Measurements from ENCODE around the gene MRM1. TPM values are rescaled to one million over a fixed set of nuclear protein-coding genes. Genes with fewer than 3 reads are reported as not detected.

Gene MRM1
- total RNA-seq, 3 donors from 2014 or later (not counting 1 experiment from before 2014, with no cell fraction given), result 1.3 to 2.8 (median 1.7) TPM

DNA sequence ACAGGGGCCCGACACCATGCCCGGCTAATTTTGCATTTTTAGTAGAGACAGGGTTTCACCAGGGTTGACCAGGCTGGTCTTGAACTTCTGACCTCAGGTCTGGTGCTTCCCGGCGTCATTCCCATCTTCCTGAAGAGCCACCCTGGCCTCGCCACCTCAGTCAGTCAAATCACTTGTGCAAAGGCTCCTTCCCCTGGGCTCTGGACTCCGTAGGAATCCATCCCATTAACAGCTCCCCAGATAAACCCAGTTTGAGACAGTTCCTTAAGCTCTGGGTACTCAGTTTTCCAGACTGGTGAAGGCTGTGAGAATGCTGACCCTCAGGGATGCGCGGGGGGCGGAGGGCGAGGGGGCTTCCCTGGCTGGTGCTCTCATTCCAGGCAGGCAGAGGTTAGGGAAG, 39.5 kb downstream of the MRM1 start:
- Mint-ChIP-seq H3K27ac (no peak overlapping the region), H3K4me3 (no peak overlapping the region), H3K36me3 (no peaks in the 10 kb centered on the region), H3K4me1 (peaks cover 18 to 26% of the 10 kb centered on the region in 2 donors), H3K9me3 (no peaks in the 10 kb centered on the region), H3K27me3 (ENCODE audit: low read depth in 2 of 2) (peaks cover 63 to 66% of the 10 kb centered on the region in 2 donors)
- Histone ChIP-seq H3K27ac (ENCODE audit: low read length) (no peak overlapping the region), H3K36me3 (ENCODE audit: control insufficient read depth, insufficient read depth, low read length) (no peaks in the 10 kb centered on the region), H3K9me3 (ENCODE audit: control insufficient read depth, insufficient read depth, low read length) (no peaks in the 10 kb centered on the region), H3K27me3 (ENCODE audit: control insufficient read depth, insufficient read depth, low read length) (peaks cover 31% of the 10 kb centered on the region), H3K4me1 (ENCODE audit: control insufficient read depth, insufficient read depth, low read length) (peaks cover 18% of the 10 kb centered on the region), H3K4me3 (ENCODE audit: low read length) (no peak overlapping the region)
- DNase-seq (no peak), ATAC-seq (no peak)
- TF ChIP-seq, protein P1, sequence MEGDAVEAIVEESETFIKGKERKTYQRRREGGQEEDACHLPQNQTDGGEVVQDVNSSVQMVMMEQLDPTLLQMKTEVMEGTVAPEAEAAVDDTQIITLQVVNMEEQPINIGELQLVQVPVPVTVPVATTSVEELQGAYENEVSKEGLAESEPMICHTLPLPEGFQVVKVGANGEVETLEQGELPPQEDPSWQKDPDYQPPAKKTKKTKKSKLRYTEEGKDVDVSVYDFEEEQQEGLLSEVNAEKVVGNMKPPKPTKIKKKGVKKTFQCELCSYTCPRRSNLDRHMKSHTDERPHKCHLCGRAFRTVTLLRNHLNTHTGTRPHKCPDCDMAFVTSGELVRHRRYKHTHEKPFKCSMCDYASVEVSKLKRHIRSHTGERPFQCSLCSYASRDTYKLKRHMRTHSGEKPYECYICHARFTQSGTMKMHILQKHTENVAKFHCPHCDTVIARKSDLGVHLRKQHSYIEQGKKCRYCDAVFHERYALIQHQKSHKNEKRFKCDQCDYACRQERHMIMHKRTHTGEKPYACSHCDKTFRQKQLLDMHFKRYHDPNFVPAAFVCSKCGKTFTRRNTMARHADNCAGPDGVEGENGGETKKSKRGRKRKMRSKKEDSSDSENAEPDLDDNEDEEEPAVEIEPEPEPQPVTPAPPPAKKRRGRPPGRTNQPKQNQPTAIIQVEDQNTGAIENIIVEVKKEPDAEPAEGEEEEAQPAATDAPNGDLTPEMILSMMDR (IDR thresholded peaks at IDR 0.05), result no peak
- intact Hi-C loops (cut with micrococcal nuclease), result no loop called here
- 70% methylated on average over 10 of the region's 10 CpGs for WGBS (ENCODE audit: insufficient coverage)

DNA sequence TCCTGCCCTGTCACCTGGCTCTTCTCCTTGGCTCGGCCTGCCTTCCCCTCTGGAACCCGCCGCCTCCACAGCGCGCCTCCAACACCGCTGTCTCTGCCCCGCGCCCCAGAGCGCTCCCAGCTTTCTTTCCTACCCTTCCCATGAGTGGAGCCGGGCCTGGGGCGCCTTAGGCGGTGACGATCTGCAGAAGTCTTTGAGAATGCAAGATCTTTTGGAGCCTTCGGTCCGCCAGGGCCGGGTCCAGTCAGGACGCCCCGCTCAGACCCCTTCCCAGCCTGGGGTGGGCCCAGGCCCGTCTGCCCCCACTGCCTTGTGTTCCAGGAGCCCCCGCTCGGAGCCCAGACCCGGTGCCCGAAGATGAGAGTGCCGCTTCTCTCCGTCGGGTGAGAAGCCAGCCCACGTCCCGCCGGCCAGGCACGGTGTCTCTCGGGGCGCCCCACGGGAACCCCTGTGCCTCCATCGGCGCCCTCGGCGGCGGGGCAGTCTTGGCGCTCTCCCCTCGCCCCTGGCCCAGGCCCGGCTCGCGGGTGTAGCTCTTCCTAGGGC, 40.0 kb downstream of the MRM1 start:
- TF ChIP-seq, protein P1 (IDR thresholded peaks at IDR 0.05), result no peak
- Mint-ChIP-seq H3K27ac (no peak overlapping the region), H3K4me1 (peaks cover 18 to 26% of the 10 kb centered on the region in 2 donors), H3K4me3 (peak overlapping the region; percentile 6), H3K36me3 (no peaks in the 10 kb centered on the region), H3K27me3 (ENCODE audit: low read depth in 2 of 2) (peaks cover 69 to 72% of the 10 kb centered on the region in 2 donors), H3K9me3 (no peaks in the 10 kb centered on the region)
- peak in 1 of 3 donors; percentile 34 for ATAC-seq
- H3K36me3 ChIP-seq (ENCODE audit: control insufficient read depth, insufficient read depth, low read length), result no peaks in the 10 kb centered on the region
- H3K4me1 ChIP-seq (ENCODE audit: control insufficient read depth, insufficient read depth, low read length), result peaks cover 18% of the 10 kb centered on the region
- H3K9me3 ChIP-seq (ENCODE audit: control insufficient read depth, insufficient read depth, low read length), result no peaks in the 10 kb centered on the region
- DNase-seq, result no peak
- H3K4me3 ChIP-seq (ENCODE audit: low read length), result no peak overlapping the region
- 9% methylated on average over 43 of the region's 43 CpGs for WGBS (ENCODE audit: insufficient coverage)
- peaks cover 33% of the 10 kb centered on the region for H3K27me3 ChIP-seq (ENCODE audit: control insufficient read depth, insufficient read depth, low read length)
- no peak overlapping the region for H3K27ac ChIP-seq (ENCODE audit: low read length)
- intact Hi-C loops (cut with micrococcal nuclease), result no loop called here

DNA sequence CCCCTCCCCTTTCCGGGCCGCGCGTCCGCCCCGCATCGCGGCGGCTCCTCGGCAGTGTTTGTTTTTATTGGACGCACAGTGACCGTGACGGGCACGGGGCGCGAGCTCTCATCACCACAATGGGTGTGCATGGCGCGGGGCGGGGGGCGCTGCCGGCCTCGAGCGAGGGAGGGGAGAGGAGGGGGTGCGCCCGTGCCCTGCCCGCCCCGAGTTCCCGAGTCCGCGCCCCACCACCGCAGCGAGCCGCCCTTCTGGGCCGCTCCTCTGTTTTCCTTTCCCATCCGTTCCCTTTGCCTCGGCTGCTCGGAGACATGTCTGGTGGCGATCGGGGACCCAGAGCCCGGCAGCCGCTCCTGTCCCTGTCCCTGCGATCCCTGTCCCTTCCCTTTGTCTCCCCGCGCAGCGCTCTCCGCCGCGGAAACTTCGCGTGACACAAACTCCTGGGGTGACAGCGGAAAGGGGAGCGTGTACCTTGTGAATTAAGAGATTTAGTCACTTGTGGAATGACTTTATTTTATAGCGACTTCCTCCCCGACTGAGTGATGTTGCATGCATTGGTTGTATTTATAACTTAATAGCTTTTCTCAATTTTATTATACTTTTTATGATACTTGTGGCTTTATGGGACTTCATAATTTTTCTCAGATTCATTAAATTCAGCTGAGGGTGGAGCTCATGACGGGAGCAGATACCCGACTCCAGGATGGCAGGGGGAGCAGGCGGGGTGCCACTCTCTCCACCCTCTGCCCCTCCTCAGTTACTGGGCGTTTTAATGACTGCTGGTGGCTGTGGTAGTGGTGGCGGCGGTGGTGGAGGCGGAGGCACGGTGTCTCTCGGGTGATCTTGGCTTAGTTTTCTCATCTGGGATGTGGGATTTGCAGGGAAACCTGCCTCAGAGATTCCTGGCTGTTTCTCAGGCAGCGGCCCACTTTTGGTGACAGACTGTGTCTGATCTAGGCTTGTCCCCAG, 40.8 kb downstream of the MRM1 start:
- WGBS (ENCODE audit: insufficient coverage), result 5% methylated on average over 61 of the region's 64 CpGs
- Histone ChIP-seq H3K4me3 (ENCODE audit: low read length) (no peak overlapping the region), H3K36me3 (ENCODE audit: control insufficient read depth, insufficient read depth, low read length) (no peaks in the 10 kb centered on the region), H3K27ac (ENCODE audit: low read length) (no peak overlapping the region), H3K4me1 (ENCODE audit: control insufficient read depth, insufficient read depth, low read length) (peaks cover 18% of the 10 kb centered on the region), H3K9me3 (ENCODE audit: control insufficient read depth, insufficient read depth, low read length) (no peaks in the 10 kb centered on the region), H3K27me3 (ENCODE audit: control insufficient read depth, insufficient read depth, low read length) (peaks cover 33% of the 10 kb centered on the region)
- Mint-ChIP-seq H3K27ac (no peak overlapping the region), H3K27me3 (ENCODE audit: low read depth in 2 of 2) (peaks cover 76 to 79% of the 10 kb centered on the region in 2 donors), H3K4me1 (peaks cover 18 to 26% of the 10 kb centered on the region in 2 donors), H3K9me3 (no peaks in the 10 kb centered on the region), H3K36me3 (no peaks in the 10 kb centered on the region), H3K4me3 (peak overlapping the region; percentile 89)
- ATAC-seq (peak in 1 of 3 donors; percentile 28), DNase-seq (peak in 1 of 2 donors; percentile 15)
- TF ChIP-seq, protein P1 (IDR thresholded peaks at IDR 0.05), result no peak
- intact Hi-C loops (cut with micrococcal nuclease), result no loop called here

All from natural killer cell (primary cell).